HEK293T (cell line): ENCODE measurements around the gene MXD1.

Source experiments
- ARNT ChIP-seq: fragments of 450-650 bp; IDR thresholded peaks from 2 replicates; pipeline ENCODE4 v1.6.1; 2017; ENCODE audit warnings: mild to moderate bottlenecking
- BHLHE40 ChIP-seq: fragments of 450-650 bp; IDR thresholded peaks from 2 replicates; pipeline ENCODE4 v1.6.1; 2016; ENCODE audit warnings: mild to moderate bottlenecking, moderate library complexity, borderline replicate concordance
- ELF4 ChIP-seq: fragments of 450-650 bp; IDR thresholded peaks from 2 replicates; pipeline ENCODE4 v1.6.1; 2017; ENCODE audit warnings: antibody characterized with exemption
- FOXK2 ChIP-seq: fragments of 450-650 bp; IDR thresholded peaks from 2 replicates; pipeline ENCODE4 v1.6.1; 2016; ENCODE audit warnings: mild to moderate bottlenecking
- FOXM1 ChIP-seq: fragments of 450-650 bp; IDR thresholded peaks from 2 replicates; pipeline ENCODE4 v1.6.1; 2017; ENCODE audit warnings: mild to moderate bottlenecking, borderline replicate concordance
- HDGF ChIP-seq: fragments of 450-650 bp; IDR thresholded peaks from 2 replicates; pipeline ENCODE4 v1.6.1; 2017; ENCODE audit warnings: antibody characterized with exemption, borderline replicate concordance
- L3MBTL2 ChIP-seq: fragments of 450-650 bp; conservative IDR thresholded peaks from 2 replicates; pipeline ENCODE4 v1.6.1; 2016; ENCODE audit warnings: mild to moderate bottlenecking
- LEF1 ChIP-seq: fragments of 450-650 bp; IDR thresholded peaks from 2 replicates; pipeline ENCODE4 v1.6.1; 2017; ENCODE audit warnings: mild to moderate bottlenecking, borderline replicate concordance
- NFRKB ChIP-seq: fragments of 450-650 bp; IDR thresholded peaks from 2 replicates; pipeline ENCODE4 v1.6.1; 2016; ENCODE audit warnings: mild to moderate bottlenecking, moderate library complexity
- PKNOX1 ChIP-seq: fragments of 450-650 bp; IDR thresholded peaks from 2 replicates; pipeline ENCODE4 v1.6.1; 2016
- SP1 ChIP-seq: fragments of 450-650 bp; IDR thresholded peaks from 2 replicates; pipeline ENCODE4 v1.6.1; 2017
- SUZ12 ChIP-seq: fragments of 450-650 bp; IDR thresholded peaks from 2 replicates; pipeline ENCODE4 v1.6.1; 2016; ENCODE audit warnings: mild to moderate bottlenecking
- ZNF384 ChIP-seq: fragments of 450-650 bp; IDR thresholded peaks from 2 replicates; pipeline ENCODE4 v1.6.1; 2016

GRCh38 chr2:69973335-69973735, 58.4 kb downstream of the MXD1 start:
- TF ChIP-seq FOXK2 (no peak), L3MBTL2 (no peak), BHLHE40 (no peak), SP1 (no peak), FOXM1 (no peak), LEF1 (no peak), PKNOX1 (no peak), ELF4 (no peak), HDGF (no peak), ARNT (no peak), ZNF384 (no peak), NFRKB (no peak), SUZ12 (no peak)
